CD4-positive, alpha-beta memory T cell (primary cell): ENCODE data around the gene GATA3. TPM values are rescaled to one million over a fixed set of nuclear protein-coding genes. Genes with fewer than 3 reads are reported as not detected.
A peak's percentile ranks its signal among the peaks of the same experiment; 100 is the strongest.

Experiments
- CTCF ChIA-PET: fragments of 350-600 bp; sonication (Branson Sonifier 250); formaldehyde crosslinking; loops from one replicate; lab custom pipeline; 2021; ENCODE audit warnings: inconsistent platforms; ENCODE audit not compliant: partially characterized antibody; lab: Charles Lee
- POLR2A ChIA-PET: fragments of 350-600 bp; sonication (Branson Sonifier 250); formaldehyde crosslinking; loops from one replicate; lab custom pipeline; 2021; ENCODE audit not compliant: partially characterized antibody; lab: Charles Lee
- DNase-seq, 5 donors: peaks; one replicate each; pipeline versions ENCODE4 v3.0.0 to v3.0.0-alpha.2; 2020 to 2022; ENCODE audit warnings: mixed read lengths in 1 of 5
- H3K27ac ChIP-seq: one replicate; pipeline ENCODE4 v1.7.0; 2013; ENCODE audit warnings: low read depth, low read length
- H3K27me3 ChIP-seq: 2 replicates; pipeline ENCODE4 v1.7.0; 2013; ENCODE audit warnings: mild to moderate bottlenecking, low read length, moderate library complexity; ENCODE audit not compliant: insufficient read depth
- H3K36me3 ChIP-seq: 2 replicates; pipeline ENCODE4 v1.7.0; 2013; ENCODE audit warnings: mild to moderate bottlenecking, low read length, moderate library complexity; ENCODE audit not compliant: insufficient read depth
- H3K4me1 ChIP-seq: 2 replicates; pipeline ENCODE4 v1.7.0; 2013; ENCODE audit warnings: mild to moderate bottlenecking, low read length, moderate library complexity; ENCODE audit not compliant: insufficient read depth
- H3K4me3 ChIP-seq, 2 donors: one replicate each; pipeline ENCODE4 v1.7.0; 2013; ENCODE audit warnings: low read length in 2 of 2, mild to moderate bottlenecking in 1 of 2
- H3K9me3 ChIP-seq, 2 donors: one replicate each; pipeline ENCODE4 v1.7.0; 2013; ENCODE audit warnings: low read length in 2 of 2, control low read depth in 1 of 2; ENCODE audit not compliant: control insufficient read depth in 1 of 2
- H3K27ac Mint-ChIP-seq, 7 donors: one replicate each; pipeline ENCODE4 v1.8.0; 2020 to 2021; ENCODE audit warnings: mixed read lengths in 7 of 7, mild to moderate bottlenecking in 6 of 7, inconsistent platforms in 3 of 7, moderate library complexity in 3 of 7
- H3K27me3 Mint-ChIP-seq, 2 donors: one replicate each; pipeline ENCODE4 v1.8.0; 2020 to 2021; ENCODE audit warnings: mixed read lengths in 2 of 2
- H3K36me3 Mint-ChIP-seq, 2 donors: one replicate each; pipeline ENCODE4 v1.8.0; 2020 to 2021; ENCODE audit warnings: mixed read lengths in 2 of 2, inconsistent platforms in 1 of 2, mild to moderate bottlenecking in 1 of 2
- H3K4me1 Mint-ChIP-seq, 4 donors: one replicate each; pipeline ENCODE4 v1.8.0; 2020 to 2021; ENCODE audit warnings: mixed read lengths in 4 of 4, mild to moderate bottlenecking in 1 of 4
- H3K4me3 Mint-ChIP-seq, 8 donors: one replicate each; pipeline ENCODE4 v1.8.0; 2020 to 2021; ENCODE audit warnings: mixed read lengths in 8 of 8, mild to moderate bottlenecking in 7 of 8, moderate library complexity in 6 of 8, inconsistent platforms in 3 of 8
- H3K9me3 Mint-ChIP-seq, 8 donors: one replicate each; pipeline ENCODE4 v1.8.0; 2020 to 2021; ENCODE audit warnings: mixed read lengths in 8 of 8, mild to moderate bottlenecking in 5 of 8, inconsistent platforms in 3 of 8, moderate library complexity in 1 of 8
- intact Hi-C: fragments of 100-400 bp; cut with micrococcal nuclease; formaldehyde crosslinking; loops from one replicate; pipeline ENCODE4 v1.15.1; 2023
- polyA plus RNA-seq, 2 donors: library from polyadenylated mRNA; unstranded; fragments of 300-500 nt; fragmentation: Illumina TruSeq; gene quantifications; one replicate each; pipeline ENCODE4 v1.2.3, GENCODE V29; 2021
- total RNA-seq, 2 experiments: library from RNA; stranded (reverse); gene quantifications; one replicate each; pipeline ENCODE4 v1.2.3, GENCODE V29; 2021

GATA3 gene
- total and polyA plus RNA-seq, 4 experiments from 2014 or later, result 61.9 to 79.7 (median 64.3) TPM

GRCh38 chr10:8069108-8069507, 14.6 kb downstream of the GATA3 start:
- H3K36me3 Mint-ChIP-seq, result peaks cover 89 to 93% of the 10 kb centered on the region in 2 donors
- peak overlapping the region in 5 of 8 donors; percentile 27 to 78 (median 70) for H3K4me3 Mint-ChIP-seq
- peak overlapping the region; percentile 24 to 96 (median 67) for H3K27ac Mint-ChIP-seq
- no peak for DNase-seq
- ChIA-PET CTCF (no interaction called here), POLR2A (interaction anchor here (10.0 kb wide), 1 partner anchor 9 kb away, joined by 100 read pairs; no protein-coding TSS in a partner anchor)
- H3K4me1 Mint-ChIP-seq, result peaks cover 49 to 94% (median 69%) of the 10 kb centered on the region in 4 donors
- Histone ChIP-seq H3K4me3 (no peak overlapping the region), H3K27me3 (no peaks in the 10 kb centered on the region), H3K27ac (no peak overlapping the region), H3K4me1 (peaks cover 89% of the 10 kb centered on the region), H3K9me3 (no peaks in the 10 kb centered on the region), H3K36me3 (peaks cover 83% of the 10 kb centered on the region)
- no peaks in the 10 kb centered on the region for H3K9me3 Mint-ChIP-seq
- no peaks in the 10 kb centered on the region for H3K27me3 Mint-ChIP-seq
- intact Hi-C loops, result no loop called here

- peak overlapping the region in 6 of 7 donors; percentile 41 to 96 (median 76) for H3K27ac Mint-ChIP-seq
- no peaks in the 10 kb centered on the region for H3K9me3 ChIP-seq
- no peaks in the 10 kb centered on the region for H3K27me3 ChIP-seq
- peaks cover 85% of the 10 kb centered on the region for H3K4me1 ChIP-seq
- H3K27me3 Mint-ChIP-seq, result no peaks in the 10 kb centered on the region
- POLR2A ChIA-PET, result interaction anchor here (1.8 to 10.0 kb wide), 2 partner anchors 10 to 262 kb away, joined by 8 to 100 read pairs; no protein-coding TSS in a partner anchor
- intact Hi-C loops, result no loop called here
- DNase-seq, result no peak
- peaks cover 83% of the 10 kb centered on the region for H3K36me3 ChIP-seq
- H3K36me3 Mint-ChIP-seq, result peaks cover 88 to 91% of the 10 kb centered on the region in 2 donors
- H3K4me1 Mint-ChIP-seq, result peaks cover 45 to 92% (median 65%) of the 10 kb centered on the region in 4 donors
- H3K27ac ChIP-seq, result no peak overlapping the region
- no peaks in the 10 kb centered on the region for H3K9me3 Mint-ChIP-seq
- CTCF ChIA-PET, result interaction anchor here (1.1 kb wide), 1 partner anchor 15 kb away, joined by 3 read pairs; no protein-coding TSS in a partner anchor
- peak overlapping the region in 5 of 8 donors; percentile 21 to 78 (median 70) for H3K4me3 Mint-ChIP-seq
- no peak overlapping the region for H3K4me3 ChIP-seq
Measured at GRCh38 chr10:8069627-8070026, 15.1 kb downstream of the GATA3 start.

GRCh38 chr10:8070440-8070839, 16.0 kb downstream of the GATA3 start:
- peaks cover 77% of the 10 kb centered on the region for H3K4me1 ChIP-seq
- H3K36me3 ChIP-seq, result peaks cover 87% of the 10 kb centered on the region
- no peak for DNase-seq
- ChIA-PET CTCF (interaction anchor here (1.1 kb wide), 1 partner anchor 14 kb away, joined by 3 read pairs; no protein-coding TSS in a partner anchor), POLR2A (interaction anchor here (0.5 to 10.0 kb wide), 3 partner anchors 10 to 262 kb away, joined by 3 to 100 read pairs (median 8); no protein-coding TSS in a partner anchor)
- intact Hi-C loops, result no loop called here
- no peaks in the 10 kb centered on the region for H3K9me3 ChIP-seq
- Mint-ChIP-seq H3K27ac (peak overlapping the region; percentile 79 to 96 (median 88)), H3K9me3 (no peaks in the 10 kb centered on the region), H3K4me1 (peaks cover 43 to 90% (median 64%) of the 10 kb centered on the region in 4 donors), H3K27me3 (no peaks in the 10 kb centered on the region), H3K36me3 (peaks cover 90 to 93% of the 10 kb centered on the region in 2 donors), H3K4me3 (peak overlapping the region in 3 of 8 donors; percentile 4 to 73 (median 47))
- H3K4me3 ChIP-seq, result no peak overlapping the region
- H3K27ac ChIP-seq, result no peak overlapping the region
- no peaks in the 10 kb centered on the region for H3K27me3 ChIP-seq

GRCh38 chr10:8071006-8071405, 16.5 kb downstream of the GATA3 start:
- intact Hi-C loops, result no loop called here
- peaks cover 90% of the 10 kb centered on the region for H3K36me3 ChIP-seq
- no peak overlapping the region for H3K4me3 ChIP-seq
- ChIA-PET CTCF (interaction anchor here (1.1 to 1.6 kb wide), 6 partner anchors 10 to 374 kb away, joined by 3 to 6 read pairs (median 4); no protein-coding TSS in a partner anchor), POLR2A (interaction anchor here (0.5 to 10.0 kb wide), 5 partner anchors 11 to 261 kb away, joined by 3 to 100 read pairs (median 5); no protein-coding TSS in a partner anchor)
- Mint-ChIP-seq H3K4me1 (peaks cover 44 to 89% (median 59%) of the 10 kb centered on the region in 4 donors), H3K36me3 (peaks cover 89 to 93% of the 10 kb centered on the region in 2 donors), H3K27me3 (no peaks in the 10 kb centered on the region), H3K9me3 (no peaks in the 10 kb centered on the region), H3K27ac (peak overlapping the region; percentile 18 to 96 (median 80)), H3K4me3 (peak overlapping the region in 4 of 8 donors; percentile 40 to 46 (median 44))
- no peaks in the 10 kb centered on the region for H3K9me3 ChIP-seq
- DNase-seq, result no peak
- H3K27me3 ChIP-seq, result no peaks in the 10 kb centered on the region
- H3K4me1 ChIP-seq, result peaks cover 71% of the 10 kb centered on the region
- H3K27ac ChIP-seq, result no peak overlapping the region

- POLR2A ChIA-PET, result interaction anchor here (0.6 to 10.0 kb wide), 4 partner anchors 12 to 167 kb away, joined by 3 to 100 read pairs (median 4); no protein-coding TSS in a partner anchor
- H3K27ac Mint-ChIP-seq, result peak overlapping the region; percentile 65 to 96 (median 81)
- no peak overlapping the region for H3K27ac ChIP-seq
Measured at GRCh38 chr10:8071666-8072065, 17.2 kb downstream of the GATA3 start.

GRCh38 chr10:8072211-8072610, 17.7 kb downstream of the GATA3 start:
- H3K27ac ChIP-seq, result no peak overlapping the region
- Mint-ChIP-seq H3K9me3 (no peaks in the 10 kb centered on the region), H3K4me1 (peaks cover 34 to 76% (median 48%) of the 10 kb centered on the region in 4 donors), H3K27ac (peak overlapping the region in 6 of 7 donors; percentile 26 to 96 (median 59)), H3K27me3 (no peaks in the 10 kb centered on the region), H3K4me3 (peak overlapping the region in 2 of 8 donors; percentile 12 to 59), H3K36me3 (peaks cover 77 to 87% of the 10 kb centered on the region in 2 donors)
- H3K9me3 ChIP-seq, result no peaks in the 10 kb centered on the region
- DNase-seq, result no peak
- no peaks in the 10 kb centered on the region for H3K27me3 ChIP-seq
- peaks cover 59% of the 10 kb centered on the region for H3K4me1 ChIP-seq
- intact Hi-C loops, result no loop called here
- no peak overlapping the region for H3K4me3 ChIP-seq
- ChIA-PET POLR2A (interaction anchor here (0.6 to 10.0 kb wide), 4 partner anchors 12 to 166 kb away, joined by 3 to 100 read pairs (median 4); no protein-coding TSS in a partner anchor), CTCF (interaction anchor here (1.1 to 1.6 kb wide), 4 partner anchors 11 to 372 kb away, joined by 3 to 6 read pairs (median 4); no protein-coding TSS in a partner anchor)
- H3K36me3 ChIP-seq, result peaks cover 78% of the 10 kb centered on the region

More at GRCh38 chr10:8071666-8072065, 17.2 kb downstream of the GATA3 start:
- no peak overlapping the region for H3K4me3 ChIP-seq
- H3K36me3 ChIP-seq, result peaks cover 83% of the 10 kb centered on the region
- intact Hi-C loops, result no loop called here
- Mint-ChIP-seq H3K9me3 (no peaks in the 10 kb centered on the region), H3K4me1 (peaks cover 37 to 82% (median 52%) of the 10 kb centered on the region in 4 donors), H3K4me3 (peak overlapping the region in 3 of 8 donors; percentile 36 to 55 (median 41)), H3K36me3 (peaks cover 82 to 90% of the 10 kb centered on the region in 2 donors), H3K27me3 (no peaks in the 10 kb centered on the region)
- DNase-seq, result no peak
- H3K4me1 ChIP-seq, result peaks cover 65% of the 10 kb centered on the region
- no peaks in the 10 kb centered on the region for H3K9me3 ChIP-seq
- CTCF ChIA-PET, result interaction anchor here (1.1 to 1.6 kb wide), 5 partner anchors 10 to 373 kb away, joined by 3 to 6 read pairs (median 4); no protein-coding TSS in a partner anchor
- no peaks in the 10 kb centered on the region for H3K27me3 ChIP-seq
